GM12801 (cell line): Measurements from ENCODE around the gene TSPEAR.

Experiments used
- TF ChIP-seq, protein P1 (sequence below): IDR thresholded peaks from one replicate; pipeline ENCODE4 v1.5.1; 2011; ENCODE audit warnings: control low read depth; ENCODE audit not compliant: insufficient read length; ENCODE audit errors: extremely low read depth

The TSPEAR gene

GRCh38 chr21:44703731-44704635 lies 7.4 kb downstream of the TSPEAR start:
- TF ChIP-seq, protein P1, sequence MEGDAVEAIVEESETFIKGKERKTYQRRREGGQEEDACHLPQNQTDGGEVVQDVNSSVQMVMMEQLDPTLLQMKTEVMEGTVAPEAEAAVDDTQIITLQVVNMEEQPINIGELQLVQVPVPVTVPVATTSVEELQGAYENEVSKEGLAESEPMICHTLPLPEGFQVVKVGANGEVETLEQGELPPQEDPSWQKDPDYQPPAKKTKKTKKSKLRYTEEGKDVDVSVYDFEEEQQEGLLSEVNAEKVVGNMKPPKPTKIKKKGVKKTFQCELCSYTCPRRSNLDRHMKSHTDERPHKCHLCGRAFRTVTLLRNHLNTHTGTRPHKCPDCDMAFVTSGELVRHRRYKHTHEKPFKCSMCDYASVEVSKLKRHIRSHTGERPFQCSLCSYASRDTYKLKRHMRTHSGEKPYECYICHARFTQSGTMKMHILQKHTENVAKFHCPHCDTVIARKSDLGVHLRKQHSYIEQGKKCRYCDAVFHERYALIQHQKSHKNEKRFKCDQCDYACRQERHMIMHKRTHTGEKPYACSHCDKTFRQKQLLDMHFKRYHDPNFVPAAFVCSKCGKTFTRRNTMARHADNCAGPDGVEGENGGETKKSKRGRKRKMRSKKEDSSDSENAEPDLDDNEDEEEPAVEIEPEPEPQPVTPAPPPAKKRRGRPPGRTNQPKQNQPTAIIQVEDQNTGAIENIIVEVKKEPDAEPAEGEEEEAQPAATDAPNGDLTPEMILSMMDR = no peak

- TF ChIP-seq, protein P1 = no peak
Observed at GRCh38 chr21:44702973-44703730, 8.2 kb downstream of the TSPEAR start.

DNA sequence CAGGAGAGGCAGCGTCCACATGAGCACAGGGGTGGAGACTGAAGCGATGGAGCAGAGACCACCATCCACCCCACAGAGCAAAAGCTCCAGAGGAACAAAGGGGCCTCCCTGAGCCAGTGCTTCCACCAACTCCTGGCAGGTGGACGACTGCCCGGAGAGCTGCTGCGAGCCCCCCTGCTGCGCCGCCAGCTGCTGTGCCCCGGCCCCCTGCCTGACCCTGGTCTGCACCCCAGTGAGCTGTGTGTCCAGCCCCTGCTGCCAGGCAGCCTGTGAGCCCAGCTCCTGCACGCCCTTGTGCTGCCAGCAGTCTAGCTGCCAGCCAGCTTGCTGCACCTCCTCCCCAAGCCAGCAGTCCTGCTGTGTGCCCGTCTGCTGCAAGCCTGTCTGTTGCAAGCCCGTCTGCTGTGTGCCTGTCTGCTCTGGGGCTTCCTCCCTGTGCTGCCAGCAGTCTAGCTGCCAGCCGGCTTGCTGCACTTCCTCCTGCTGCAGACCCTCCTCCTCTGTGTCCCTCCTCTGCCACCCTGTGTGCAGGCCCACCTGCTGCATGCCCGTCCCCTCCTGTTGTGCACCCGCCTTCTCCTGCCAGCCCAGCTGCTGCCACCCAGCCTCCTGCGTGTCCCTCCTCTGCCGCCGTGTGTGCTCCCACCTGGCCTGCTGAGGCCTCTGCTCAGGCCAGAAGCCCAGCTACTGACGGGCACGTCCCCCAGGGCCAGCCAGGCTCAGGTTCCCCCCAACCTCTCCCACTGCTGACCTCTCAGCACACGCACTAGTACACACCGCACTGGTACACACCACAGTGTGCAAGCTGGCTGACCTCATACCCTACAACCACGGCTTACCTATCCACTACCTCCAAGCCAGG lies 9.0 kb downstream of the TSPEAR start:
- TF ChIP-seq, protein P1 = no peak

GRCh38 chr21:44701541-44701940 lies 9.8 kb downstream of the TSPEAR start:
- TF ChIP-seq, protein P1 = no peak

DNA sequence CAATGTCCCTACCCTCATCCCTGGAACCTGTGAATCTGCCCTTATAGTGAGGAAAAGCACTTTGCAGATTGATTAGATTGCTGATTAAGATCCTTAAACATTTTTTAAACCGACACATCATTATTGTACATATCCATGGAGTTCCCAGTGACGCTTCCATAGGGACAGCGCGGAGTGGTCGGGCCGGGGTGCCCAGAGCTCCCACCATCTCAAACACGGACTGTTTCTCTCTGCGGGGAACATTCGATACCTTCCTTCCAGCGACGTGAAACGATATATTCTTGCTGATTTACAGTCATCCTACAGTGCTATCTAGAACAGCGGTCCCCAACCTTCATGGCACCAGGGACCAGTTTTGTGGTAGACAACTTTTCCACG lies 10.4 kb downstream of the TSPEAR start:
- TF ChIP-seq, protein P1 = no peak

GRCh38 chr21:44700101-44701022 lies 11.0 kb downstream of the TSPEAR start:
- TF ChIP-seq, protein P1 = no peak
